Keratinocyte (primary cell): ENCODE data around the gene CCDC171. TPM values are rescaled to one million over a fixed set of nuclear protein-coding genes. Genes with fewer than 3 reads are reported as not detected.

Experiments used
- DNase-seq: peaks from one replicate; pipeline ENCODE4 v3.0.0-alpha.2; 2011; ENCODE audit warnings: low read depth, missing footprints, low spot score
- FAIRE-seq: peaks from 2 replicates; lab custom pipeline; 2011; peaks lifted over from hg19 to GRCh38; lab: Jason Lieb, UNC
- H2AFZ ChIP-seq: 2 replicates; pipeline ENCODE4 v1.6.0; 2012; ENCODE audit warnings: low read length, control low read depth, inconsistent platforms; ENCODE audit not compliant: control insufficient read depth
- H3K27ac ChIP-seq: 2 replicates; pipeline ENCODE4 v1.5.1; 2011; ENCODE audit warnings: low read length; ENCODE audit not compliant: control insufficient read depth, insufficient read depth
- H3K27me3 ChIP-seq: 3 replicates; pipeline ENCODE4 v1.6.0; 2011; ENCODE audit warnings: low read length; ENCODE audit not compliant: control insufficient read depth, insufficient read depth; ENCODE audit errors: extremely low read depth
- H3K36me3 ChIP-seq, 2 experiments: 2 replicates in 1 of 2; 3 replicates in 1 of 2; pipeline ENCODE4 v1.5.1; 2011; ENCODE audit warnings: low read length in 2 of 2, mild to moderate bottlenecking in 1 of 2; ENCODE audit not compliant: control insufficient read depth in 2 of 2, insufficient read depth in 2 of 2; ENCODE audit errors: extremely low read depth in 1 of 2
- H3K4me1 ChIP-seq: 3 replicates; pipeline ENCODE4 v1.5.1; 2011; ENCODE audit warnings: low read length; ENCODE audit not compliant: control insufficient read depth, insufficient read depth; ENCODE audit errors: extremely low read depth
- H3K4me2 ChIP-seq: 3 replicates; pipeline ENCODE4 v1.6.0; 2011; ENCODE audit warnings: low read depth, low read length; ENCODE audit not compliant: control insufficient read depth, insufficient read depth; ENCODE audit errors: extremely low read depth
- H3K4me3 ChIP-seq, 3 experiments: fragments of 200-600 bp in 1 of 3; sonication (generic) in 1 of 3; 2 replicates in 2 of 3; 3 replicates in 1 of 3; pipeline ENCODE4 v1.5.1; 2011 to 2016; ENCODE audit warnings: low read length in 3 of 3, mild to moderate bottlenecking in 3 of 3, control low read depth in 2 of 3, inconsistent platforms in 1 of 3, low read depth in 1 of 3, mixed read lengths in 1 of 3, mixed run types in 1 of 3, moderate library complexity in 1 of 3; ENCODE audit not compliant: control insufficient read depth in 2 of 3, insufficient read depth in 2 of 3; ENCODE audit errors: extremely low read depth in 1 of 3
- H3K79me2 ChIP-seq: 2 replicates; pipeline ENCODE4 v1.6.0; 2012; ENCODE audit warnings: low read length; ENCODE audit not compliant: control insufficient read depth, insufficient read depth
- H3K9ac ChIP-seq: 3 replicates; pipeline ENCODE4 v1.6.0; 2011; ENCODE audit warnings: low read length; ENCODE audit not compliant: control insufficient read depth, insufficient read depth; ENCODE audit errors: extremely low read depth
- H3K9me1 ChIP-seq: 3 replicates; pipeline ENCODE4 v1.6.0; 2011; ENCODE audit warnings: low read length; ENCODE audit not compliant: control insufficient read depth, insufficient read depth; ENCODE audit errors: extremely low read depth
- H3K9me3 ChIP-seq: 2 replicates; pipeline ENCODE4 v1.5.1; 2012; ENCODE audit warnings: low read depth, low read length; ENCODE audit not compliant: control insufficient read depth
- H4K20me1 ChIP-seq: 3 replicates; pipeline ENCODE4 v1.6.0; 2011; ENCODE audit warnings: low read length; ENCODE audit not compliant: control insufficient read depth, insufficient read depth; ENCODE audit errors: extremely low read depth
- CTCF ChIP-seq, 3 experiments: IDR thresholded peaks in 1 of 3; conservative IDR thresholded peaks in 1 of 3; optimal IDR thresholded peaks in 1 of 3; 2 replicates in 2 of 3; 3 replicates in 1 of 3; pipeline versions ENCODE3 to v1.5.1; 2011; ENCODE audit warnings: low read length in 3 of 3, mild to moderate bottlenecking in 3 of 3, moderate library complexity in 2 of 3, control low read depth in 1 of 3, inconsistent platforms in 1 of 3; ENCODE audit not compliant: insufficient read depth in 2 of 3; ENCODE audit errors: extremely low read depth in 1 of 3
- EZH2 ChIP-seq: IDR thresholded peaks from one replicate; pipeline ENCODE4 v1.6.1; 2012; ENCODE audit warnings: inconsistent platforms, mild to moderate bottlenecking, low read length, moderate library complexity
- dilution Hi-C: fragments of 300-500 bp; cut with MboI; formaldehyde crosslinking; loops from one replicate; pipeline ENCODE4 v1.7.0; 2020; ENCODE audit warnings: low sequenced_read_pairs; ENCODE audit not compliant: extremely low pct_ligation_motif_present
- polyA plus RNA-seq, 5 experiments: library from polyadenylated mRNA; depleted of rRNA in 3 of 5; stranded (reverse) in 3 of 5; stranded (forward) in 1 of 5; unstranded in 1 of 5; fragments of >200 nt; gene quantifications; 1 replicate in 1 of 5; 2 replicates in 3 of 5; 3 replicates in 1 of 5; pipeline versions ENCODE4 v1.2.1 to v1.2.3, GENCODE V29; 2011 to 2012; ENCODE audit warnings: missing spikeins in 2 of 5, low read depth in 1 of 5, low replicate concordance in 1 of 5

CCDC171 gene
- polyA plus RNA-seq, 1 donor (not counting 4 experiments of a cell fraction or from before 2014, with no cell fraction given): 0.46 TPM

DNA sequence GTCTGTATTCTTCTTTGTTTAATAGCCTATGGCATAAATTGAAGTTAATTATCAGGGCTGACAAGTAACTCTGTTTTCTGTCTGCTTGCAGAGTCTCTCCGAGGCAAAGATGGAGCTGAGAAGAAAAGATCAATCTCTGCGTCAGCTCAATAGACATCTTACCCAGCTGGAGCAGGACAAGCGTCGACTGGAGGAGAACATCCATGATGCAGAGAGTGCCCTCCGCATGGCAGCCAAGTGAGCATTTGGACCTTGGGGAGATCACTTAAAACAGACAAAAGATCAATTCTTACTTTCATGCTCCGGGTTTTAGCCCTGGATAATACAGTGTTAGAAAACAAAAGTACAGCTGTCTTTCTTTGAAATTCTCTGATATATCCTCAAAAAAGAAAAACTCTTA, 293.8 kb downstream of the CCDC171 start:
- Histone ChIP-seq H3K27ac (no peak overlapping the region), H3K4me1 (no peaks in the 10 kb centered on the region), H3K27me3 (no peaks in the 10 kb centered on the region), H3K4me2 (no peak overlapping the region), H2AFZ (no peak overlapping the region), H3K9me1 (no peaks in the 10 kb centered on the region), H3K79me2 (no peaks in the 10 kb centered on the region), H3K9me3 (no peaks in the 10 kb centered on the region), H3K36me3 (no peaks in the 10 kb centered on the region), H4K20me1 (no peaks in the 10 kb centered on the region), H3K4me3 (no peak overlapping the region), H3K9ac (no peak overlapping the region)
- FAIRE-seq: no peak
- dilution Hi-C loops: no loop called here
- no peak for DNase-seq
- TF ChIP-seq EZH2 (no peak), CTCF (optimal IDR thresholded peaks at IDR 0.05 in 1 of 3, IDR thresholded peaks at IDR 0.05 in 1 of 3, conservative IDR thresholded peaks at IDR 0.05 in 1 of 3; ENCODE audit: extremely low read depth in 1 of 3, insufficient read depth in 2 of 3, low read length in 3 of 3) (no peak)

DNA sequence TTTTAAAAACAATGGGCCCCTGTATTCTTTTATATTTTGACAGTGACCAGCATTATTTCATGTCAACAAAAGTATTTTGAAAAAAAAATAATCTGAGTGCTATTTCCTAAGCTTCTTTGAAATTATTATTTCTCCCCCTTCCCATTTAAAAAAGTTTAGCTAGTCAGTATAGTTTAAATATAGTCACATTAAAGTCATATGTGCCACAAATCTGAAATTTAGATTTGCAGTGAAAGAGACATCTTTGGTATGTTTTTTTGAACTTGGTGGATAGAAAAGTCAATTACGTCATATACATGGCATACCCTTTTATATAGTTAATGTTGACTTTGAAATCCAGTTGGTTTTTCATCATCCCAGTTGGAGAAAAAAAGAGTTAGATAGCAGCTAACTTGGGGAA, 297.0 kb downstream of the CCDC171 start:
- dilution Hi-C loops: no loop called here
- Histone ChIP-seq H4K20me1 (no peaks in the 10 kb centered on the region), H3K4me3 (no peak overlapping the region), H3K9me1 (no peaks in the 10 kb centered on the region), H3K4me1 (no peaks in the 10 kb centered on the region), H3K36me3 (no peaks in the 10 kb centered on the region), H3K79me2 (no peaks in the 10 kb centered on the region), H3K27me3 (no peaks in the 10 kb centered on the region), H3K27ac (no peak overlapping the region), H3K4me2 (no peak overlapping the region), H2AFZ (no peak overlapping the region), H3K9ac (no peak overlapping the region), H3K9me3 (no peaks in the 10 kb centered on the region)
- TF ChIP-seq CTCF (optimal IDR thresholded peaks at IDR 0.05 in 1 of 3, IDR thresholded peaks at IDR 0.05 in 1 of 3, conservative IDR thresholded peaks at IDR 0.05 in 1 of 3; ENCODE audit: extremely low read depth in 1 of 3, insufficient read depth in 2 of 3, low read length in 3 of 3) (no peak), EZH2 (no peak)
- DNase-seq (no peak), FAIRE-seq (no peak)
